Stimulated activated CD4-positive, alpha-beta T cell treated with anti-CD3 and anti-CD28 coated beads, Interleukin-1b, Interleukin-23, amount 100 ng/mL, for 1 hour (primary cell): Measurements from ENCODE around the gene KLHDC8B.

Experiments used
- DNase-seq, 2 donors: peaks; one replicate each; pipeline ENCODE4 v3.0.0-alpha.2; 2020; ENCODE audit warnings: low read depth in 2 of 2

The KLHDC8B gene

GRCh38 chr3:49158792-49159191 lies 12.6 kb upstream of the KLHDC8B start:
- DNase-seq, result no peak

DNA sequence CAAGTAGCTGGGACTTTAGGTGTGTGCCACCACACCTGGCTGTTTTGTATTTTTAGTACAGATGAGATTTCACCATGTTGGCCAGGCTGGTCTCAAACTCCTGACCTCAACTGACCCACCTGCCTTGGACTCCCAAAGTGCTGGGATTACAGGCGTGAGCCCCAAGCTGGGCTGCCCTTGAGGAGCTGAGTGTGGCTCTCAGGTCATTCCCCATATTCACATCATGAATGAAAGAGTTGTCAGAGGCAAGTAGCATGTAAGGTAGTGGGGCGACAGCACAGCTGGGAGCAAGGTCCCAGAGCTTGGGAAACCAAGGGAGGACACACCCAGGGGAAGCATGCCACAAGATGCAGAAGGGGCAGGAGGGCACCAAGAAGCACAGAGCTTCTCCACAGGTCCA lies 10.2 kb upstream of the KLHDC8B start:
- DNase-seq, result no peak

- no peak for DNase-seq
Observed at GRCh38 chr3:49161808-49162530, 9.4 kb upstream of the KLHDC8B start.

GRCh38 chr3:49162751-49163419 lies 8.5 kb upstream of the KLHDC8B start:
- DNase-seq, result no peak

DNA sequence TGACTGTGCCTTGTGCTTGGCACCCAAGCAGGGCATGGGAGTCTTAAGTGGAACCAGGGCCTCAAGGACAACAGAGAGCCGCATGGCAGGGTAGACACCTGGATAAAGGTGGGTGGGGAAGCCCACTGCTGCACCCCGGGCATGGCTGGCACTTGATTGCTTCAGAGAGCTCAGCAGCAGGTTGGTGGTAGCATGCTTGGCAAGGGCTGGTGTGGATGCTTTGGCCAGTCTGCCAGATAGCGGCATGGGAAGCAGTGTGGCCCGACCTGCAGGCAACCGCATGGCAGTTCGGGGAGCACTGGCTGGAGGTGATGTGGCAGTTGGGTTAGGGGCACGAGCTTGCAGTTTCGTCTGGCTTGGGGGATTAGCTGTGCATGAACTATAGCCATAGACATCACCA lies 7.8 kb upstream of the KLHDC8B start:
- no peak for DNase-seq

DNA sequence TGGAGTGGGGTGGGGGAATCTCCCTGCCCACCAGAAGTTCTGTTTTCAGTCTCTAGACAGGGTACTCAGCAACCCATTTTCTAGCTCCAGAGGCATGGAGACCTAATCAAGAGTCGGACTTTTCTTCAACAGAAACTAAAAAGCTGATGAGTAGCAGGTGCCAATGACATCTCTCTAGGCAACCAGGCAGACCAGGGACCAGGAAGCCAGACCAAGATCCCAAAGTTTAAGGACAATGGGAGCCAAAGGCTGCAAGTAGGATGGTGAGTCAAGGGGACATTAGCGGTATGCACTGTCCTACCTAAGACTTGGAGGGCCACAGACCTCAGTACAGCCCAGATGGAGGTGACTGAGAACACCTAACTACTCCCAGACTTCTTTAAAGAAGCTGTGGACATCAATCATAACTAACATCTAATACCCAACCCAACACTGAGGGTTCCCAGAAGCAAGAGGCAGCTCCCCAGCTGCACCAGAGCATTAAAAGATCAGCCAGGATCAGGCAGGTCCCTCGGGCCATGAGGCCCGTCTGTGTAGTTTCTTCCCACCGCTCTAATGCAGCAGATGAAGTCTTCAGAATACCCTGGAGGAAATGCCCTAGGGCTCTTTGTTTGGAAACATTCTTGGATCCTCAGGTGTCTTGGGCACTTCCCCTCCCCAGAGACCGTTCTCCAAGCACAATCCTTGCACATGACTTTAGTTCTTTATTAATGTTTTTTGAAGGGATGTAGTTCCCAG lies 6.2 kb upstream of the KLHDC8B start:
- no peak for DNase-seq

GRCh38 chr3:49165771-49166751 lies 5.3 kb upstream of the KLHDC8B start, which contains the start of gene CCDC71:
Gene CCDC71, minus strand, starts transcription at chr3:49166331. Its CDS starts 2,123 bp downstream, at chr3:49164208.
- DNase-seq, result peak; percentile 23 to 56

DNA sequence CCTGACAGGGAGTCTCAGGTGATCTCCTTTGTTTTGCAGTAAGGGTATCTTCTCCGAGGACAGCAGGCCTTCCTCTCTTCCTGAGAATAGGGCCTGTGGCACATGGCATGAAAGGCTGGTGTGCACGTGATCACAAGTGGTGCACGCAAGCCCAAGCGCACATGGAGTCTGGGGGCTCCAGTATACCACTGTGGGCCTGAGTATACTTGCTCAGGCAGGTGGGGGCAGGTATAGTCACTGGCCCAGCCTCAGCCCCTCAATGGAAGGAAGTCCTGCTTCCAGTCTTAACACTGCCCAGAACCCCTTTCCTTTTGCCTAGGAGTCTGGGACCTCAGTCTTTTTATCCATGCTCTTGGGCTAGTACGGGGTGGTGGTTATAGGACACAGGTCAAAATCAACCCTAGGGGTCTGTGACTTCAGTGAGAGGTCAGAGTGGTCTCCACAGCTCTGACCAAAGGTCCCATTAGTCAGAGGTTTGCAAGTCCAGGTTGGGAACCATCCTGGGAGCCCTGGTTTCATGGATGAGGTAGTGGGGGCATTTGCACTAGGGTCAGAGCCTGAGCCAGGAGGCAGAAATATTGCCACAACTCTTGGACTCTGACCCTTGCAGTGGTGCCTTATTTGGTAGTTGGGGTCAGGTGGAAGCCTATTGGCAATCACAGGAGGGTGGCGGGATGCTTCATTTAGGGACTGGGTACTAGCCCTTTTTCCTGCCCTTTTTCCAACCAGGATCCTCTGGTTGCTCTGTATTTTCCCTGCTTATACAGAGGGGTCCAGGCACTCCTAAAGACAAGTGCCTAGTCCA lies 4.4 kb upstream of the KLHDC8B start:
- no peak for DNase-seq

DNA sequence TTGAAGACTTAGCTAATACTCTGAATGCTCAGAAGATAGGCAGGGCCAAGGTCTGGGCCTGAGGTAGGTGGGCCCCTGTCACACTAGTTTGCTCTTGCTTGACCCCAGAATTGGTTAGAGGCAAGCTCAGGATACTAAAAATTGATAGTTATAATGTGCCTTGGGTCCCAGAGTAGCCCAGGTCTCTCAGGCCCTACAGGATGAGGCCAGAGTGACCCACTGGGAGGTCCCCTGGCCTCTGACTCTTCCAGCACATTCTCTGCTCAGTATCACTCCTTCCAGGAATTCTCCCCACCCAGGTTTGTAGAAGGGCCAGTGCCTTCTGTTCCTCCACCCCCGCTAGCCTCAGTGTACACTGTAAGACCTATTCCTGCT lies 667 bp upstream of the KLHDC8B start:
- DNase-seq, result no peak

- DNase-seq, result no peak
Observed at GRCh38 chr3:49171775-49172500, 540 bp downstream of the KLHDC8B start.

DNA sequence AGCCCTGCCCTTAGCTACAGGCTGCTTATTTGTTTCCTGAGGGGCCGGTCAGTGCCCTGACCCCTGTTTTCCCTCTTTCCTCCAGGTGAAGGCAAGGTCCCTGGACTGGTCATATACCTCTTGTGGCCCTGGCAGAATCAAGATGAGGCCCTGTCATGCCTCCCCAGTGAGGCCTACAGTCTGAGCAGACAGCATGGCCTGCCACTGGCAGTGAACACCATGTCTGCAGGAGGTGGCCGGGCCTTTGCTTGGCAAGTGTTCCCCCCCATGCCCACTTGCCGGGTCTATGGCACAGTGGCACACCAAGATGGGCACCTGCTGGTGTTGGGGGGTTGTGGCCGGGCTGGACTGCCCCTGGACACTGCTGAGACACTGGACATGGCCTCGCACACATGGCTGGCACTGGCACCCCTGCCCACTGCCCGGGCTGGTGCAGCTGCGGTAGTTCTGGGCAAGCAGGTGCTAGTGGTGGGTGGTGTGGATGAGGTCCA lies 1.2 kb downstream of the KLHDC8B start:
- no peak for DNase-seq

- no peak for DNase-seq
Observed at GRCh38 chr3:49173116-49173791, 1.9 kb downstream of the KLHDC8B start.

- DNase-seq, result no peak
Observed at GRCh38 chr3:49173792-49174170, 2.4 kb downstream of the KLHDC8B start.

DNA sequence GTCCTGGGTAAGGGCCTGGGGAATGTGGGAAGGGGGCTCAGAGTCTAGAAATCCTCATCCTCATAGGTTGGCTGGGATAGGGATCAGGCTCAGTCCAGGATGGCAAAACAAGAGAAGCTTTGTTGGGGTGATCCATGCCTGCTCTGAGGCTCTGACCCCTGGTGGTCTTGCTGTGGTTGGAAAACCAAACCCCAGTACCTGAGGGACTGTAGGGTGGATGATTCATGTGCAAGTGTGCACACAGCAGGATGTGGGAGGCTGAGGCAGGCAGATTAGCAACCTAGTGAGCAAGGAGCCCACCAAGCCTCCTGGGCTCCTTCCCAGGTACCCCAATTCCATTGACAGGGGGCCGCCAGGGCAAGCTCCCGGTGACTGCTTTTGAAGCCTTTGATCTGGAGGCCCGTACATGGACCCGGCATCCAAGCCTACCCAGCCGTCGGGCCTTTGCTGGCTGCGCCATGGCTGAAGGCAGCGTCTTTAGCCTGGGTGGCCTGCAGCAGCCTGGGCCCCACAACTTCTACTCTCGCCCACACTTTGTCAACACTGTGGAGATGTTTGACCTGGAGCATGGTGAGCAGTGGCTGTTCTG lies 3.1 kb downstream of the KLHDC8B start:
- no peak for DNase-seq

DNA sequence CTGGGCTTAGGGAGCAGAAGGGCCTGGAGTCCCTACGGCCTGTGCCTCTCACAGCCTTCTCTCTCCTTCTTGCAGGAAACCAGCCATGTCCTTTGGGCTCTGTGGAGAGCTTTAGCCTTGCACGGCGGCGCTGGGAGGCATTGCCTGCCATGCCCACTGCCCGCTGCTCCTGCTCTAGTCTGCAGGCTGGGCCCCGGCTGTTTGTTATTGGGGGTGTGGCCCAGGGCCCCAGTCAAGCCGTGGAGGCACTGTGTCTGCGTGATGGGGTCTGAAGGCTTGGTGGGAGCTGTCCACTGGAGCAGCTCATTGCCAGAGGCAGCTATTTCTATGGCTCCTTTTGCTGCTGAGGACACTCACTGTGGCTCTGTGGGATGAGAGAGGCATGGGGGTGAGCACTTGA lies 4.1 kb downstream of the KLHDC8B start:
- no peak for DNase-seq

DNA sequence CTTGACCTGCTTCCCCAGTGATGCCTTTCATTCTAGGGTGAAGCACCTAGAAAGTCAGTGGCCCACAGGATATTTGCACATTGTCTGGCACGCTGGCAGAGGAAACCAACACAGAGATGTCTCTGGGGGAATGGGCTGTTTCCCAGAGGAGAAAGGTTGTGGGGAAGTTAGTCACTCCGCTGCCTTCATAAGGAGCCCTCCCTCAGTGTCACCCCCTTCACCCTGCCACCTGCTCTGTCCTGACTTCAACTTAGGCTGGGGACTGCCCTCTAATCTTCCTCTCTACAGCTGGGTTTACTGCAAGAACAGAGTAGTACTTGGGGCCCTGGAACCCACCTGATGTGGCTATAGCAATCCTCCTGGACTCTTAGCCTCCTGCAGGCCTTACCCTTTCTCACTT lies 5.7 kb downstream of the KLHDC8B start:
- no peak for DNase-seq

- DNase-seq, result no peak
Observed at GRCh38 chr3:49180116-49180515, 8.7 kb downstream of the KLHDC8B start.

GRCh38 chr3:49181351-49181750 lies 10.0 kb downstream of the KLHDC8B start:
- no peak for DNase-seq

DNA sequence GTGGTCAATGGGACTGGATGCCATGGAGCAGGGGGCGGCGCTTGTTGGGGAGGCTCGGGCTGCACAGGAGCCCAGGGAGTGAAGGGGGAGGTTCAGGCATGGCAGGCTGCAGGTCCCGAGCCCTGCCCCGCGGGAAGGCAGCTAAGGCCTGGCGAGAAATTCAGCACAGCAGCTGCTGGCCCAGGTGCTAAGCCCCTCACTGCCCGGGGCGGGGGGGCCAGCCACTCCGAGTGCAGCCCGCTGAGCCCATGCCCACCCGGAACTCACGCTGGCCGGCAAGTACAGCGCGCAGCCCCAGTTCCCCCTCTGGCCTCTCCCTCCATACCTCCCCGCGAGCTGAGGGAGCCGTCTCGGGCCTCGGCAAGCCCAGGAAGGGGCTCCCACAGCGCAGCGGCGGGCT lies 11.3 kb downstream of the KLHDC8B start:
- DNase-seq, result no peak
